Measurements from ENCODE around the gene ANKRD20A1.
"Not testable (repeated sequence)": the region's sequence is repeated elsewhere in the genome, so short reads cannot be mapped to it uniquely, and the experiment has no call there.

The ANKRD20A1 gene

GRCh38 chr9:67858871-67859270 lies at the start of gene ANKRD20A1:
TSS of gene ANKRD20A1 (plus strand) at chr9:67858931. CDS start at chr9:67859427, 496 bp downstream.
- DNase-seq (ENCODE audit: low read depth in 2 of 2): not testable (repeated sequence)

DNA sequence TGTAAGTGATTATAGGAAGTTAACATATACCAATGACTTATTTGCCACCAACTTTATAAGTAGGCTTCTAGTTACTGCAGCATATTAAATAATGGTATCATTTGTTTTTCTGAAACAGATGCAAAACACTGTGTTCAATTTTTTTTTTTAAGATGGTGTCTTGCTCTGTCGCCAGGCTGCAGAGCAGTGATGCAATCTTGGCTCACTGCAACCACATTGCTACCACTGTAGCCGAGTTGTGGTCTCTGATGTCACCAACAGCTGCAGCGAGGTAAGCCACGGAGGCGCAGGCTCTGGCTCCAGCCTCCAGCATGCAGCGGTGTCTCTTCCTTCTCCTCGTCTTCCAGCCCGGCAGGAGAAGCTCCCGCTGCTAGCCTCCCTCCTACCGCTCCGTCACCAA lies 26.6 kb upstream of the ANKRD20A1 start:
- not testable (repeated sequence) for DNase-seq (ENCODE audit: low read depth in 2 of 2)
